Nephron (organoid): ENCODE measurements around the gene RING1.

Source experiments
- H3K27ac Mint-ChIP-seq, 3 experiments: 2 replicates each; pipeline ENCODE4 v1.8.0; 2020; ENCODE audit warnings: mixed read lengths in 3 of 3, mild to moderate bottlenecking in 2 of 3, moderate library complexity in 1 of 3
- H3K27me3 Mint-ChIP-seq: 2 replicates; pipeline ENCODE4 v1.8.0; 2021; ENCODE audit warnings: low read depth, mild to moderate bottlenecking, moderate library complexity, mixed read lengths
- H3K36me3 Mint-ChIP-seq: 2 replicates; pipeline ENCODE4 v1.8.0; 2020; ENCODE audit warnings: low read depth, mixed read lengths
- H3K4me1 Mint-ChIP-seq: 2 replicates; pipeline ENCODE4 v1.8.0; 2020; ENCODE audit warnings: mixed read lengths
- H3K4me3 Mint-ChIP-seq, 3 experiments: 2 replicates each; pipeline ENCODE4 v1.8.0; 2020; ENCODE audit warnings: mild to moderate bottlenecking in 3 of 3, mixed read lengths in 3 of 3, moderate library complexity in 2 of 3
- H3K9me3 Mint-ChIP-seq: 2 replicates; pipeline ENCODE4 v1.8.0; 2020; ENCODE audit warnings: mixed read lengths
- TF ChIP-seq, protein P1 (sequence below), 3 experiments: fragments of 200-600 bp; sonication (generic); IDR thresholded peaks; one replicate each; pipeline ENCODE4 v1.5.0; 2021; ENCODE audit warnings: antibody characterized with exemption in 3 of 3; ENCODE audit not compliant: unreplicated experiment in 3 of 3

The RING1 gene

DNA sequence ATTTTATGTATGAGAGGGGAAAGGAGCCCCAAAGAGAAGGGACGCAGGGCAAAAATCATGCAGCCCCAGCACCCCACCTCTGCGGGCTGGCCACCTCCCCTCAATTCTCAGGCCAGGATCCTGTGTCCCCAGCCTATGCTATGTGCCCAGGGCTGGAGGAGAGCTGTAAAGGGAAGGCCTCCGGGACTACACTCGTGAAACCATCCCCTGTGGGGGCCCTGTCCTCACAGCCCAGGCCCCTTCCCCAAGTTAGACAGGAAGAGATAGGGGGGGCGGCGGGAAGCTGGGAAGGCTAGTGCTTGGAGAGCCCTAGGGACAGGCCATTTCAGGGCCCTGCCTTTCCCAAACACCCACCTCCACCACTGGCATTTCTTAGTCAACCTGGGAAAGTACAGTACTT, 14.7 kb upstream of the RING1 start:
- TF ChIP-seq, protein P1, sequence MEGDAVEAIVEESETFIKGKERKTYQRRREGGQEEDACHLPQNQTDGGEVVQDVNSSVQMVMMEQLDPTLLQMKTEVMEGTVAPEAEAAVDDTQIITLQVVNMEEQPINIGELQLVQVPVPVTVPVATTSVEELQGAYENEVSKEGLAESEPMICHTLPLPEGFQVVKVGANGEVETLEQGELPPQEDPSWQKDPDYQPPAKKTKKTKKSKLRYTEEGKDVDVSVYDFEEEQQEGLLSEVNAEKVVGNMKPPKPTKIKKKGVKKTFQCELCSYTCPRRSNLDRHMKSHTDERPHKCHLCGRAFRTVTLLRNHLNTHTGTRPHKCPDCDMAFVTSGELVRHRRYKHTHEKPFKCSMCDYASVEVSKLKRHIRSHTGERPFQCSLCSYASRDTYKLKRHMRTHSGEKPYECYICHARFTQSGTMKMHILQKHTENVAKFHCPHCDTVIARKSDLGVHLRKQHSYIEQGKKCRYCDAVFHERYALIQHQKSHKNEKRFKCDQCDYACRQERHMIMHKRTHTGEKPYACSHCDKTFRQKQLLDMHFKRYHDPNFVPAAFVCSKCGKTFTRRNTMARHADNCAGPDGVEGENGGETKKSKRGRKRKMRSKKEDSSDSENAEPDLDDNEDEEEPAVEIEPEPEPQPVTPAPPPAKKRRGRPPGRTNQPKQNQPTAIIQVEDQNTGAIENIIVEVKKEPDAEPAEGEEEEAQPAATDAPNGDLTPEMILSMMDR (IDR thresholded peaks at IDR 0.05; ENCODE audit: unreplicated experiment in 3 of 3) = no peak
- H3K9me3 Mint-ChIP-seq = no peaks in the 10 kb centered on the region
- peaks cover 38% of the 10 kb centered on the region for H3K27me3 Mint-ChIP-seq
- H3K4me1 Mint-ChIP-seq = peaks cover 35% of the 10 kb centered on the region
- peaks cover 39% of the 10 kb centered on the region for H3K36me3 Mint-ChIP-seq
- no peak overlapping the region for H3K27ac Mint-ChIP-seq
- H3K4me3 Mint-ChIP-seq = peak overlapping the region; percentile 46 to 74 (median 58)

DNA sequence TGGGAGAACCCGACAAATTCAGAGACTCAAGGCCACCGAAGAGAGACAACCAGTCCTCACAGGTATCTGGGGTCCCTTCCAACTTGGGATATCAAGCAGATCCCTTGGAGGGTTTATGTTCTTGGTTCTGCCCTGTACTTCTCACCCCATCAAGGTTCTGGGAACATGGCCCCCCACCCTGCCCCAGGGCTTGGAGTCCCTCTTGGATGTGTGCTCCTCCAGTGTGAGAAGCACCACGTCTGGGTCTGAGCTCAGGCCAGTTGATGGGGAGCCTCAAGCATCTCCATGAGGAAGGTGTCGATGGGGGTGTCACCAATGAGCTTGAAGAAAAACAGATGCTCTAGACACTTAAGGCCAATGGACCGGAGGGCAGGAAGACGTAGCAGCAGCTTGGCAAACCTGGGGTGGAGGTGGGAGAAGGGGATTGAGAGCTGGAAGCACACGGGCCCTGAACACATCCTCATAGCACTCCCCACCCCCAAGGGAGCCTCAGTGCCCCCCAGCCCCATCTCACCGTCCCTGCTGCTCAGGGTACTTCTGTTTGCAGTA, 13.8 kb upstream of the RING1 start:
- no peak overlapping the region for H3K27ac Mint-ChIP-seq
- H3K4me1 Mint-ChIP-seq = peaks cover 40% of the 10 kb centered on the region
- peaks cover 39% of the 10 kb centered on the region for H3K36me3 Mint-ChIP-seq
- TF ChIP-seq, protein P1 (IDR thresholded peaks at IDR 0.05; ENCODE audit: unreplicated experiment in 3 of 3) = no peak
- peaks cover 38% of the 10 kb centered on the region for H3K27me3 Mint-ChIP-seq
- H3K9me3 Mint-ChIP-seq = no peaks in the 10 kb centered on the region
- peak overlapping the region in 1 of 3 experiments; percentile 12 for H3K4me3 Mint-ChIP-seq

DNA sequence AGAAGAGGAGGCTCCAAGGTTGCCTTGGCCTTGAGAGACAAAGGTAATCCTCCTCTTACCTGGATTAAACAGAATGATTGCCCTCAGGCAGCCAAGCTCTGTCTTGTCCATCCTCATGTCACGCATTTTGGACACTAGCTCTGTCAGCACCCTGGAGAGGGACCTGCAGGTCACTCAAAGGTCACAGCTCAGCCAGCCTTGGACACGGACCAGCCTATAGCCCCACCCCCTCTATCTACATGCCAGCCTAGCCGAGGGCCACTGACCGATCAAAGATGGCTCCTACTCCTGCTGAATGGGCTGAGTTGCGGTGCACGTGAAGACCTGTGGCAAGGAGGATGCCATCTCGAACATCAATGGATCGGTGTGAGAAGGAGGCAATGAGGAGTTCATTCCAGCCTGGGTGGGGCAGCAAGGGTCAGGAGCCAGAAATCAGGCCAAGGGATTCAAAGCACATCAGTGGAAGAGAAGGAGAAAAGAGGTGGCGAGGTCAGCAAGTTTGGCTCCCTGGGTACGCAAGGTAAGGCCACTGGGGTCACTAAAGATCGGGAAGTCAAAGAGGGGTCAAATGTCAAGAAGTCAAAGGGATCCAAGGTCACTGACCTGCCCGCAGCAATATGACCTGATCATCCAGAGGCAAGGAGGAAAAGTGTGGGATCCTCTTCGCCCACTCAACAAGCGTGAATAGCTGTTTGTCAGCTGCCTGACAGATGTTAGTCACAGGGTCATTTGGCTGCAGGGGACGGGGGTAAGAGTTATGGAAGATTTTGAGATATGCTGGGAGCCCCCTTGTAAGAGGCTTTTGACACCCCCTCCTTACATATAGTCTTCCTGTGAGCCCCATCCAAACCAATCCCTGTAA, 12.8 kb upstream of the RING1 start:
- Mint-ChIP-seq H3K36me3 (peaks cover 40% of the 10 kb centered on the region), H3K9me3 (no peaks in the 10 kb centered on the region), H3K4me1 (peaks cover 39% of the 10 kb centered on the region), H3K27ac (no peak overlapping the region), H3K4me3 (peak overlapping the region in 2 of 3 experiments; percentile 3 to 11), H3K27me3 (peaks cover 34% of the 10 kb centered on the region)
- TF ChIP-seq, protein P1 (IDR thresholded peaks at IDR 0.05; ENCODE audit: unreplicated experiment in 3 of 3) = no peak

DNA sequence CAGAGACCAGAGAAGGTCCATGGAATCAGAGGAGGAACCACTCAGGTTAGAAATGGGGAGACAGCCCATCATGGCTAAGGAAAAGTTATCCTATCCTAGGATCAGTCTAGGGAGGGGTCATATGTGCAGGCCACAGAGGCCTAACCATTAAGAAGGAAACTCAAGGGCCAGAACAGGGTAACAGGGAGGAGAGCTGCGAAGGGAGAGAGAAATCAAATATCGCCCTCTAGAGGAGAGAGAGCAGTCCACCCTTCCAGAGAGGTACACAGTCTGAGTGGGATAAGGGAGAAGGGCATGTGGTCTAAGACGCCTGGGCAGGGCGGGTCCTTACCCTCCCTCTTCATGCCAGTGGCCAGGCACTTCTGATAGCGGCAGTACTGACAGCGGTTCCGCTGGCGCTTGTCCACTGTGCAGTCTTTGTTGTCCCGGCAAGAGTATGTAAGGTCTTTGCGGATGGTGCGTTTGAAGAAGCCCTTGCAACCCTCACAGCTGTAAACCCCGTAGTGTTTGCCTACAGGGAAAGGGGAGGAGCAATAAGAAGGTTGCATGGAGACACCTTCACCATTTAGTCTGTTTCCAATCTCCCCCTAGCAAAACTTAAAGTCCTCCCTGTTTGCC, 10.8 kb upstream of the RING1 start:
- Mint-ChIP-seq H3K4me1 (peaks cover 46% of the 10 kb centered on the region), H3K36me3 (peaks cover 57% of the 10 kb centered on the region), H3K27ac (peak overlapping the region; percentile 37 to 88 (median 75)), H3K9me3 (no peaks in the 10 kb centered on the region), H3K27me3 (peaks cover 17% of the 10 kb centered on the region), H3K4me3 (peak overlapping the region; percentile 93 to 99 (median 95))
- TF ChIP-seq, protein P1 (IDR thresholded peaks at IDR 0.05; ENCODE audit: unreplicated experiment in 3 of 3) = peak; percentile 47 to 69 (median 53)

DNA sequence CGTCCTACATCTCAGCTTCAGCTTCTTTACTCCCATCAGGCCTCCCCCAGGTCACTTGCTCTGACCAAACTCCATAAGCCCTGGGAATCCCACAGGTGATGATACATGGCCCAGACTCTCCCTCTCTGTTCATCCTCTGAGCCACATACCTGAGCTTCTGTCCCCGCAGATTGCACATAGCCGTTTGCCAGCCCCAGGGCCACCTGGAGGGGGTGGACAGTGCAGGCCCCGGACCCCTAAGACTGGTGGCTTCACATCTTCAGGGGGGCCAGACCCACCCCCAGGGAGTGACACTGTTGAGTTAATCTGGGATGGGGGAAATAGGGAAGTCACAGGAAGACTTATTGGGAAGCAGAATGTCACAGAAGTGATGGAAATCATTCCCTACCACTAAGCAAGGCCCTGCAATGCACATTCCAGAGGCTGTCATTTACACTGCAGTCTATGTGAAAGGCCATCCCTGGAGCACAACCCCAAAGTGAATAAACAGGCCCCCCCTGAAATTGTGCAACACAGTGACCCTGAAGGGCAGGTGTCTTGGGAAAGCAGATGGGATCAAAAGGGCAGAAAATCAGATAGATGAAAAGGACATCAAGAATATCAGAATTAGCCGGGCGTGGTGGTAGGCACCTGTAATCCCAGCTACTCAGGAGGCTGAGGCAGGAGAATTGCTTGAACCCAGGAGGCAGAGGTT, 10.0 kb upstream of the RING1 start:
- peaks cover 65% of the 10 kb centered on the region for H3K36me3 Mint-ChIP-seq
- H3K9me3 Mint-ChIP-seq = no peaks in the 10 kb centered on the region
- H3K27ac Mint-ChIP-seq = peak overlapping the region; percentile 75 to 91 (median 79)
- peaks cover 12% of the 10 kb centered on the region for H3K27me3 Mint-ChIP-seq
- TF ChIP-seq, protein P1 (IDR thresholded peaks at IDR 0.05; ENCODE audit: unreplicated experiment in 3 of 3) = no peak
- peaks cover 49% of the 10 kb centered on the region for H3K4me1 Mint-ChIP-seq
- H3K4me3 Mint-ChIP-seq = peak overlapping the region; percentile 93 to 99 (median 95)
